22Rv1 (cell line): ENCODE measurements around the gene DAGLA.

ENCODE experiments used
- CTCF ChIP-seq: fragments of 450-650 bp; IDR thresholded peaks from 2 replicates; pipeline ENCODE4 v1.5.1; 2017; ENCODE audit warnings: mild to moderate bottlenecking
- ZFX ChIP-seq: fragments of 450-650 bp; IDR thresholded peaks from 2 replicates; pipeline ENCODE4 v1.6.1; 2017; ENCODE audit warnings: antibody characterized with exemption, borderline replicate concordance

GRCh38 chr11:61795459-61795858 is 115.3 kb downstream of the DAGLA start:
- TF ChIP-seq CTCF (no peak), ZFX (no peak)
